Endothelial cell of umbilical vein (primary cell): ENCODE data around the gene SIVA1. TPM values are rescaled to one million over a fixed set of nuclear protein-coding genes. Genes with fewer than 3 reads are reported as not detected.

Experiments used
- BruUV-seq: library from RNA; stranded (reverse); fragments of 400-500 nt; replicated peaks from 2 replicates; lab custom pipeline; 2021; lab: Mats Ljungman, UMichigan
- CTCF ChIA-PET: fragments of 300-600, 350-600 bp; sonication (Branson Sonifier 250); formaldehyde crosslinking; loops from one replicate; lab custom pipeline; 2021; ENCODE audit warnings: antibody characterized with exemption, inconsistent platforms; lab: Charles Lee
- POLR2A ChIA-PET: fragments of 300-600, 350-600 bp; sonication (Branson Sonifier 250); formaldehyde crosslinking; loops from one replicate; lab custom pipeline; 2021; ENCODE audit warnings: antibody characterized with exemption, inconsistent platforms; lab: Charles Lee
- DNase-seq: peaks from one replicate; pipeline ENCODE4 v3.0.0-alpha.2; 2011; ENCODE audit warnings: low read depth, low spot score
- FAIRE-seq: peaks from 2 replicates; lab custom pipeline; 2011; peaks lifted over from hg19 to GRCh38; lab: Jason Lieb, UNC
- H2AFZ ChIP-seq: 2 replicates; pipeline ENCODE4 v1.6.0; 2012; ENCODE audit warnings: low read depth, low read length, control low read depth, inconsistent platforms
- H3K27ac ChIP-seq: 2 replicates; pipeline ENCODE4 v1.5.1; 2011; ENCODE audit warnings: low read depth, mild to moderate bottlenecking, control low read depth, low read length, moderate library complexity; ENCODE audit not compliant: insufficient read depth
- H3K27me3 ChIP-seq, 2 experiments: 2 replicates each; pipeline versions ENCODE4 v1.6.0 to v1.6.1; 2011; ENCODE audit warnings: low read length in 2 of 2, mixed read lengths in 1 of 2; ENCODE audit not compliant: control insufficient read depth in 2 of 2, insufficient read depth in 2 of 2
- H3K36me3 ChIP-seq, 2 experiments: 2 replicates in 1 of 2; 3 replicates in 1 of 2; pipeline ENCODE4 v1.5.1; 2011; ENCODE audit warnings: low read length in 2 of 2, mild to moderate bottlenecking in 1 of 2, moderate library complexity in 1 of 2; ENCODE audit not compliant: control insufficient read depth in 2 of 2, insufficient read depth in 2 of 2; ENCODE audit errors: extremely low read depth in 1 of 2
- H3K4me1 ChIP-seq: 3 replicates; pipeline ENCODE4 v1.5.1; 2011; ENCODE audit warnings: mild to moderate bottlenecking, low read length; ENCODE audit not compliant: control insufficient read depth, insufficient read depth; ENCODE audit errors: extremely low read depth
- H3K4me2 ChIP-seq: 2 replicates; pipeline ENCODE4 v1.6.1; 2011; ENCODE audit warnings: low read length, control low read depth, mixed read lengths; ENCODE audit not compliant: insufficient read depth
- H3K4me3 ChIP-seq, 3 experiments: fragments of 200-600 bp in 1 of 3; sonication (generic), shearing (Covaris generic) in 1 of 3; replicated peaks in 1 of 3; 2 replicates each; pipeline ENCODE4 v1.5.1; 2011 to 2016; ENCODE audit warnings: control low read depth in 3 of 3, low read length in 3 of 3, mild to moderate bottlenecking in 2 of 3, inconsistent platforms in 1 of 3, low read depth in 1 of 3, moderate library complexity in 1 of 3; ENCODE audit not compliant: insufficient read depth in 1 of 3
- H3K79me2 ChIP-seq: 2 replicates; pipeline ENCODE4 v1.6.0; 2012; ENCODE audit warnings: low read length, inconsistent platforms; ENCODE audit not compliant: control insufficient read depth, insufficient read depth
- H3K9ac ChIP-seq: replicated peaks from 2 replicates; pipeline ENCODE3; 2011; ENCODE audit warnings: low read length, control low read depth; ENCODE audit not compliant: insufficient read depth; ENCODE audit errors: extremely low read depth
- H3K9me1 ChIP-seq: replicated peaks from 3 replicates; pipeline ENCODE4 v1.6.0; 2011; ENCODE audit warnings: mild to moderate bottlenecking, low read length; ENCODE audit not compliant: control insufficient read depth, insufficient read depth; ENCODE audit errors: extremely low read depth
- H3K9me3 ChIP-seq: replicated peaks from 2 replicates; pipeline ENCODE4 v1.5.1; 2012; ENCODE audit warnings: low read length, inconsistent platforms; ENCODE audit not compliant: control insufficient read depth, insufficient read depth
- H4K20me1 ChIP-seq: replicated peaks from 2 replicates; pipeline ENCODE3; 2011; ENCODE audit warnings: mild to moderate bottlenecking, low read length; ENCODE audit not compliant: control insufficient read depth, insufficient read depth; ENCODE audit errors: extremely low read depth
- CTCF ChIP-seq, 2 donors: IDR thresholded peaks; 1 replicate in 1 of 2; 2 replicates in 1 of 2; pipeline ENCODE4 v1.5.1; 2011; ENCODE audit warnings: low read length in 2 of 2, mild to moderate bottlenecking in 2 of 2, moderate library complexity in 2 of 2, control low read depth in 1 of 2, inconsistent platforms in 1 of 2, low read depth in 1 of 2; ENCODE audit not compliant: insufficient read depth in 1 of 2; ENCODE audit errors: extremely low read depth in 1 of 2
- EZH2 ChIP-seq: IDR thresholded peaks from 2 replicates; pipeline ENCODE4 v1.6.1; 2012; ENCODE audit warnings: borderline replicate concordance, low read depth, mild to moderate bottlenecking, moderate library complexity, low read length, inconsistent platforms; ENCODE audit not compliant: severe bottlenecking
- FOS ChIP-seq: IDR thresholded peaks from 2 replicates; pipeline ENCODE4 v1.6.1; 2011; ENCODE audit warnings: mild to moderate bottlenecking, low read length, moderate library complexity, borderline replicate concordance; ENCODE audit not compliant: insufficient read depth
- GATA2 ChIP-seq: IDR thresholded peaks from 2 replicates; pipeline ENCODE4 v1.7.0; 2011; ENCODE audit warnings: low read depth, mild to moderate bottlenecking, moderate library complexity, mixed read lengths, low read length; ENCODE audit not compliant: insufficient read length, insufficient read depth
- dilution Hi-C: fragments of 300-500 bp; cut with MboI; formaldehyde crosslinking; loops from one replicate; pipeline ENCODE4 v1.15.0; 2019; ENCODE audit warnings: low sequenced_read_pairs; ENCODE audit not compliant: extremely low pct_ligation_motif_present
- intact Hi-C: fragments of 100-400 bp; cut with micrococcal nuclease; formaldehyde crosslinking; loops from one replicate; pipeline ENCODE4 v1.10.0; 2022
- polyA plus RNA-seq, 4 experiments: library from polyadenylated mRNA; depleted of rRNA in 3 of 4; stranded (reverse) in 3 of 4; unstranded in 1 of 4; fragments of >200 nt; gene quantifications; 2 replicates each; pipeline versions ENCODE4 v1.2.1 to v1.2.3, GENCODE V29; 2011 to 2012; ENCODE audit warnings: missing spikeins in 1 of 4
- total RNA-seq: library from RNA; stranded (reverse); gene quantifications from 2 replicates; pipeline ENCODE4 v1.2.3, GENCODE V29; 2021
- TF ChIP-seq, protein P1 (sequence below): IDR thresholded peaks from 2 replicates; pipeline ENCODE4 v1.6.1; 2011; ENCODE audit not compliant: insufficient read depth, insufficient read length

The SIVA1 gene
- total and polyA plus RNA-seq, 2 donors (not counting 3 experiments of a cell fraction or from before 2014, with no cell fraction given): 101 to 299 TPM

GRCh38 chr14:104758981-104759969, 6.3 kb downstream of the SIVA1 start:
- Histone ChIP-seq H2AFZ (no peak overlapping the region), H3K79me2 (peaks cover 14% of the 10 kb centered on the region), H3K4me1 (peaks cover 4% of the 10 kb centered on the region), H3K4me2 (no peak overlapping the region), H3K27ac (no peak overlapping the region), H3K27me3 (no peaks in the 10 kb centered on the region), H3K9me3 (no peaks in the 10 kb centered on the region), H3K9ac (no peak overlapping the region), H3K4me3 (no peak overlapping the region), H3K36me3 (peaks cover 0 to 40% of the 10 kb centered on the region in 2 experiments), H4K20me1 (no peaks in the 10 kb centered on the region), H3K9me1 (no peaks in the 10 kb centered on the region)
- POLR2A ChIA-PET: no interaction called here
- no TSS peak for BruUV-seq
- no peak for DNase-seq
- TF ChIP-seq GATA2: no peak
- TF ChIP-seq, protein P1, sequence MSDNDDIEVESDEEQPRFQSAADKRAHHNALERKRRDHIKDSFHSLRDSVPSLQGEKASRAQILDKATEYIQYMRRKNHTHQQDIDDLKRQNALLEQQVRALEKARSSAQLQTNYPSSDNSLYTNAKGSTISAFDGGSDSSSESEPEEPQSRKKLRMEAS: no peak
- no peak for TF ChIP-seq EZH2
- no peak for TF ChIP-seq CTCF (IDR thresholded peaks at IDR 0.05; ENCODE audit: extremely low read depth in 1 of 2, insufficient read depth in 1 of 2, low read depth in 1 of 2, low read length in 2 of 2)
- TF ChIP-seq FOS: no peak
- FAIRE-seq: no peak
- dilution Hi-C loops (no loop called here), intact Hi-C loops (no loop called here)
- CTCF ChIA-PET: interaction anchor here (1.4 to 2.4 kb wide), 2 partner anchors 9 kb away, joined by 4 to 16 read pairs; no protein-coding TSS in a partner anchor
